Stimulated activated CD8-positive, alpha-beta memory T cell treated with anti-CD3 and anti-CD28 coated beads, Interleukin-7, amount 100 ng/mL, for 24 hours (primary cell): Measurements from ENCODE around the gene ANKRD26.

Experiments
- DNase-seq: peaks from one replicate; pipeline ENCODE4 v3.0.0-alpha.2; 2020; ENCODE audit warnings: low read depth

Gene ANKRD26

DNA sequence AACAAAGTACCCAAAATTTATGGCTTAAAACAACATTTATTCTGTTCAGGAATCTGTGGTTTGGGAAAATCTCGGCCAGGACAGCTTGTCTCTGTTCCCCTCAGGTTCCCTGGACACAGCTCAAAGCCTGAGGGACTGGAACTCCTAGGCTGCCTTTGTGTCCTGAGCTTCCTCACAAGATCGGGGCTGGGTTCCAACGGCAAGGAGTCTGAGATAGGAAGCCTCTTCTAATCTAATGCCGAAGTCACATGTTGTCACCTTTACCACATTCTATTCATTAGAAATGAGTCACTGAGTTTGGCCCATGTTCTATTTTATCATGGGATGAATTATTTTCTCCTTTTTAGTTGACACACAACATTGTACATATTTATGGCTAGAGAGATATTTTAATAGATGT lies 80.5 kb downstream of the ANKRD26 start:
- no peak for DNase-seq

DNA sequence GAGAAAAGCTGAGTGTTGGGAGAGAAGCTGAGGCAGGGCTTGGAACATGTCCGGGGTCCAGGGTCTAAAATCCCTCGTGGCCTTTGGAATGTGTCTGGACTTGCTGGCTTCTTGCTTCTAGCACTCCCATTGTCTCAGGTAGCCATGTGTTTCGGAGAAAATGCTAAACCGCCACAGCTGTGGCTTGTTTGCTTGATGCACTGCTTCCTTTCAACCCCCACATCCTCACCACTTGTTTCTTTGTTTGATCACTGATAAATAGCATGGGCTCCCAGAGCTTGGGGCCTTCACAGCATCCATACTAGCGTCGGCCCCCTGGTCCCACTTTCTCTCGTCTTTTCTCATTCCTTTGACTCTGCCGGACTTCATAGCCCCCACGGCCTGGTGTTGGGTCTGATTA lies 102.7 kb downstream of the ANKRD26 start:
- DNase-seq = no peak

DNA sequence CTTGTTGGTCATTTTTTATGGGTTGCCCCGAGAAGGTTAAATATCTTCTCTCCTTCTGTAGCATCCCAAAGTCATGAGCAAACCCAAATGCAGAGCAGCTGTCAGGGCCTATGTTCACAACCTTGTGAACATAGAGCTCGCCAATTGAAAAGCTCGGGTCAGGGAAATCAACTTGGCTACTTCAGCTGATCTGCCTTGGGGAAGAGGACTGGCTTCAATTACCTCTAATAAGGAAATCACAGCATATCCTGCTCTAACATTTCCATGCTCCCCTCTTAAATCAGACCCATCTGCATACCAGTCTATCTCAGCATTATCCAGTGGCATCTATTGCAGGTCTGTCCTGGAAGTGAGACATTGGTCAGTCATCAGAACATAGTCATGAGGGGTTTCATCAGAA lies 105.6 kb downstream of the ANKRD26 start:
- no peak for DNase-seq

DNA sequence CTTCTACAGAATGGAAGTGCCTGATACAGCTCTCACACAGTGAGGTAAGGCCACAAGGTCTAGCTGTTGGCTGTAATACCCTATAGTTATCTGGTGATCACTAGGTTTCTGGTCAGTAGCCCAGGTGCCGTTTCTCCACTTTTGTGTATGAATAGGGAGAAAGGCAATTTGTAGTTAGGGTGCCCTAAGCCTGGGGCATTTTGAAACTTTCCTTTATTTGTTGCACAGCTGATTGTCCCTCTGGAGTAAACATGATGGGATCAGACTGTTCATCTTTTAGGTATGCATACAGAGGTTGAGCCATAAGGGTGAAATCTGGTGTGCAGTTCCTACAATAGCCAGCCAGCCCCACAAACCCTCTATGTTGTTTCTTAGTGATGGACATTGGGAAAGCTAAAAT lies 112.4 kb downstream of the ANKRD26 start:
- no peak for DNase-seq

DNA sequence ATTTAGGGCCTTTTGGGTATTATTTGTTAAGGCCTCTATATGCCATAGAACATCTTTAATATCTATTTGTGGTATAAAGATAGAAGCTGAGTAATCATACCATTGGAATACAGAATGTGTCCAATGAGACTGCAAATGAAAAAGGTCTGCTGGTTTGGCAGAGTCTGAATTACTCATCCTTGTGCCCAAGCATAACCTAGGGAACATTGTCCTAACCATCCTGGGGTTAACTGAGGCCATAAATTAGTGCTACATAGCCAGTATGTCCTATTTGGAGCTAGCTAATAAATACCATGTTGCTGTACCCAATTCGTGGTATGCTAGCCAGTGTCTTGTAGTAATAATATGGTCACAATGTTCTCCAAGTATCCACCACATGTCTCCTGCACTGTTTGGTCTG lies 117.1 kb downstream of the ANKRD26 start:
- DNase-seq = no peak

DNA sequence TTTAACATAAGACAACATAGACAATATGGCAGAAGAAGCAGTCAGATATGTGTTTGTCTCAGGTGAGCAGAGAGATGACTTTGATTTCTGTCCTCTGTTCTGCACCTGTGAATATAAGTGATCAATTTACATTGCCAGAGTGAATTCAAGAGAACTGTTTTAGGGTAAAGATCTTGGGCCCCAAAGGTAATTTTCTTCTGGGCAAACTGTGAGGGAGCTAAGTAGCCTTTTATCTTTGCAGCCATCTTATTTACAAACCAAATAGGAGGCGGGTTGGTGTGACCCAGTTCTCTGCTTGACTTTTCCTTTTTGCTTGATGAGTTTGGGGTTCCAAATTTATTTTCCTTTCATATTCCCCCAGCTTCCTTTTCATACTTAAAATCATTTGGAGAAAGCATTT lies 118.2 kb downstream of the ANKRD26 start:
- DNase-seq = no peak

DNA sequence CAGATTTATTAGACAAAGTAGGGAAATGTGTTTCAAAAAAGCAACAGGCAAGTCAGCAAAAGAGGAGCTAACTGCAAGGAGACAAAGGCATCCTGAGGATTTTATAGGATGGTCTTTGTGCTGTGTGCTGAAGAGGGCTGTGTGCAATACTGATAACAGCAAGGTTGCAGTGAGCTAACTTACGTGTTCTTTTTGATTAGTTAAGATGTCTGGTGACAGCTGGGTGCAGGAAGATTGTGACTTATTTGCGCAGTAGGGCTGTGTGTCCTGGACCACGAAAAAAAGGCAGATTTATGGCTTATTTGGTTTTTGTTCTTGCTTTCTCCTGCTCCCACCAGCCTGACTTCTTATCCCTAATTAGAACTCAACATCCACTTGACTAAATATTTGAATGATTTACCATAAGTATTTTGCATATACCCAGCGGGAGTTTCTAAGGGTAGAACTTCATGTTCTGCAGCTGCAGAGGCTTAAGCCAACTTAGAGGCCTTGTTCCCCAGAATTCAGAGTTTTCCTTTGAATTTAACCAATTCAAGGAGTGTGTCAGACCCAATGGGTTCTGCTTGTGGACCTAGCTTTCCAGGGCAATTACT lies 119.0 kb downstream of the ANKRD26 start:
- DNase-seq = no peak

DNA sequence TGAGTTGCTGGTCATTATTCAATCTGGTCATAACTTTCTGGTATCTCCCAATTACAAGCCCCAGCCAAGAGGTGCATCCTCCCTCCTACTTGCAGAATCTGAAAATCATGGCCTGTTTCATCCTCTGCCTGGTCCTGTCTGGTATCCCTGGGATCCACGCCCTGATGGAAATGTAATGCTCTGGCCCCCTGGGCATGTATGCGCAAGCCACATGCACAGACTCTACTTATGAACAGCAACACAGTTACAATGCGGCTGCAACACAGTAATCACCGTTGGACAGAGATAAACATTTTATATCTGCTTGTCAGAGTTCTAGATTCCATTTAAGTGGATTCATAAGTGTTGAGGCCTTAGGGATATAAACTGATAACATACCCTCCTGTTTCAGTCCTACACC lies 121.8 kb downstream of the ANKRD26 start:
- DNase-seq = no peak

DNA sequence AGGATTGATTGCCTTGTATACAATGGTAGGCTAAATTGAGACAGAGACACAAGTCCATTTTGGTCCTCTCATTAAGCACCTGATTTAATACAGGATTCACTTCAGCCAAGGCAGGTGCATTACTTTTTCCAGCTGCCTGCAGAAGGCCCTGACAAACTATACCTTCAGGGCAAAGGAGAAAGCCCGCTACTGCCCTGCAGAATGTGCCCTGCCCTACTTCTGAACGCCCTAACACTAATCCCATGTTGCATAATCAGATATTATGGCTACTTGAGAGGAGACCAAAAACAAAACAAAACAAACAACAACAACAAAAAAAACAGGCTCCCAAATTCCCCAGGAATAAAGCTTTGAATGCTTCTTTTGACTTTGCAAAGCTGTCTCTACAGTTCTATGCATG lies 122.7 kb downstream of the ANKRD26 start:
- DNase-seq = no peak

DNA sequence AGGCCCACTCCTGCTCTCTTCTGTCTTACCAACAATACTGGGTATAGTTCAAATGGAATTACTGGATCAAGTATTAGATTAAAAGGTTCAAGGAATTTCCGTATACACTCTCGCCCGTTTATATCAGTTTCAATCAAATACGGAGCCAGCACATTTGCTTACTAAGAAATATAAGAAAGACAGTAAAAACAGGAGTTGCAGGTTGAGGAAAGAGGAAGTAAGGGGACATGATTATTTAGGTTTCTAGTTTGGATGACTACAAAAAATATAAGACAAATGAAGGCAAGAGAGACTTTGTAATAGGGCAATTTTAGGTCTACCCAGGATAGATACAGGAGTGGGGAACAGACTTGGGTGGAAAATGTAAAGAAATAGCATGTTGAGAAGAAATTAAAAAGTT lies 129.6 kb downstream of the ANKRD26 start:
- no peak for DNase-seq

DNA sequence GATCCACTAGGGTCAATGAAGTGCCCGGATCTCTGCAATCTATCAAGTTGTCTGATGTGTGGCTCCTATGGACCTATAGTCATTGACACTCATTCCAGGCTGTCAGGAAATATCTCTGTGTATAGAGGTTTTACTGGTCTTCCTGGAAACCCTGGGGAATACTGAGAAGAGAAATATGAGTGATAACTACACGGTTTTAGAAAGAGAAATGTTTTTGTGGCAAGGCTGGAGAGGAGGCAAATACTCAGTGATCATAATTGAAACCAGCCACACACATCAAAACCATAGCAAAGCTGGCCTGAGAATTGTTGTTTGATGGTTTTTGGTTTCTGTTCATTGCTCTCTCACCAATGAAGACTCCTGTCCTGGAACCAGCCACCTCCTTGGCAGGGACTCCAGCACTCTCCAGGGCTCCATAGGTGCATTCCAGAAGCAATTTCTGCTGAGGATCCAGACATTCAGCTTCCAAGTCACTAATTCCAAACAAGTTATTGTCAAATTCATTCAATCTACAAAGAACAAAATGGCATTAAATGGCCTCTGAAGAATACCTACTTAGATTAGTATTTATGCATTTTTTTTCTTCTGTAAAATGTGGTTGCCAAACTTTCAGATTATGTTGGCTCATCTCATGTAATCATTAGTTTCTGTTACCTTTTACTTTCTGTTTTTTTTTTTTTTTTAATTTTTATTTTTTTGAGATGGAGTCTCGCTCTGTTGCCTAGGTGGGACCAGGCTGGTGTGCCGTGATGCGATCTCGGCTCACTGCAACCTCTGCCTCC lies 131.0 kb downstream of the ANKRD26 start:
- no peak for DNase-seq

DNA sequence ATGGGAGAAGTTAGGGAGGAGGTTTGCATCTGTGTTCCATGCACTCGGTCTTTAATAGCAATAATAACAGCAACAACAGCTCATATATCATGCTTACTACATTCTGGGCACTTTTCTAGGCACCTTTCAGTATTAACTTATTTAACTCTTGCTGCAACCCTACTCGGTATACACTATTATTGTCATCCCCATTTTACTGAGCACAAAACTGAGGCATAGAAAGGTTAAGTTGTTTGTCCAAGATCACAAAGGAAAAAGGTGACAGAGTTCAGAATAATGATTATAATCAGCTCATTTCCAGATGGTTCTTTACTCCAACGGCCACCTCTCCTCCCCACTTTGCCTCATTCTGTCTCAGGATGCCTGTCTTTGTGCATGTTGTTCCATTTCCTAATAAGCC lies 137.5 kb downstream of the ANKRD26 start:
- no peak for DNase-seq

DNA sequence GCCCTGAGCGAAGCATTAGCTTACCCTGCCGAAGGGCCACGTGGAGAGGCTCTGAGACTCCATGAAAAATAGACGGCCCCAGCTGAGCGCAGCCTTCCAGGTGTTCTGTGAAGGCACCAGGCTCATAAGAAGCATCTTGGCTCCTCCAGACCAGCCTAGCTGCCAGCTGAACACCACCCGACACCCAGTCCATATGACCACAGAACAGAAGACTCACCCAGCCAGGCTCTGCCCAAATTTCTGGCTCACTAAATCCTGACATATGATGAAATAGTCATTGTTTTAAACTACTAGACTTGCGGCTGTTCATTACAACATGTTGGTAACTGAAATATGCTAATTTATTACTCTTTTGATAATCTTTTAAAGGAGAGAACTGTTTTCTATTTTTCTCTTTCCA lies 140.0 kb downstream of the ANKRD26 start:
- DNase-seq = no peak

DNA sequence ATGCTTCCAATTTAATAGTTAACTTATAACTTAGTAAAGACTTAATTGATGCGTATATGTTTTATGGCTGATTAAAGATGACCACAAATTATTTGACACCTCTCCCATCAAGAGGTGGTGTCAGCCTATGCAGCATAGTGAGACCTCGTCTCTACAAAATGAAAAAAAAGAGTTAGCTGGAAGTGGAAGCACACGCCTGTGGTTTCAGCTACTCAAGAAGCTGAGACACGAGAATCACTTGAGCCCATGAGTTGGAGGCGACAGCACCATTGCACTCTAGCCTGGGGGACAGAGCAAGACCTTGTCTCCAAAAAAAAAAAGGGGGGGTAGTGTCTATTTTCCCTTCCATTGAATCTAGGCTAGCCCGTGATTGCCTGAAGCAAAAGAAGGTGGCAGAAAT lies 140.5 kb downstream of the ANKRD26 start:
- no peak for DNase-seq
